ENCODE data around the gene RABGAP1L.

RABGAP1L gene

GRCh38 chr1:174976436-174977108 lies 817.3 kb downstream of the RABGAP1L start:
- no peak for TF ChIP-seq CTCF (IDR thresholded peaks at IDR 0.05; ENCODE audit: insufficient read depth, low read length, poor library complexity, severe bottlenecking)
- H3K27me3 ChIP-seq (replicated peaks; ENCODE audit: control insufficient read depth, insufficient read depth, low read length), result no peaks in the 10 kb centered on the region
- no peak for DNase-seq (ENCODE audit: extremely low read depth, insufficient read length)
- H3K36me3 ChIP-seq (ENCODE audit: control insufficient read depth, insufficient read depth, low read length), result peaks cover 5% of the 10 kb centered on the region
- H3K4me3 ChIP-seq (replicated peaks; ENCODE audit: low read depth, low read length), result no peak overlapping the region

DNA sequence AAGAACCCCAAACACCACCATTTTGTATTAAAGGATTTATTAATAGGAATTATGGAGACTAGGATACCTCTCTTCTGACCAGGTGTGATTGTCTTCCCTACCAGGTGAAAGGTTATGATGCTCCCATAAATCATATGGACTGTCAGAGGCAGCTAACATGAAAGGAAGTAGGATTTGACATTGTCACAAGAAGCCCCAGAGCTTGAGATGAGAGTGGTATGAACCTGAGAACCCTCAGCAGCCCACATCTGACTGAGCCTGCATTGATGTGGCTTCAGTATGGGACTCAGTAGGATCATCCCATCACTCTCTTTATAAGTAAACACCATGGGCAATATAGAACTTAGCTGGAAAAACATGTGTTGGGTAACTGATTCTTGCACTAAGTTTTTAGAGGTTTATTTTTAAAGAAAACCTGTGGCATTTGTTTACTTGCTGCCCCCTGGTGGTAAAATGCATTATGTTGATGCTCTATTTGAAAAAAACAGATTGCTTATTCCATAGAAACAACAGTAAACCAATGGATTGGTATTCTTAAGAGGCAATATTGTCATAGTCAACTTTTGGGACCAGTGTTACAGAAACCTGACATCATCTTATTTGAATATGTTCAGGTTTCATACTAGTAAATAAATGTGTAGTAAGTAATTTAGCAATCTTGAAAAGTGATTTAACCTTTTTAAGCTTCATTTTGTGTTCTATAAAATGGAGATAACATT lies 823.8 kb downstream of the RABGAP1L start:
- Histone ChIP-seq H3K4me3 (replicated peaks; ENCODE audit: low read depth, low read length) (no peak overlapping the region), H3K27me3 (replicated peaks; ENCODE audit: control insufficient read depth, insufficient read depth, low read length) (no peaks in the 10 kb centered on the region), H3K36me3 (ENCODE audit: control insufficient read depth, insufficient read depth, low read length) (peaks cover 8% of the 10 kb centered on the region)
- TF ChIP-seq CTCF (IDR thresholded peaks at IDR 0.05; ENCODE audit: insufficient read depth, low read length, poor library complexity, severe bottlenecking), result peak; percentile 48
- no peak for DNase-seq (ENCODE audit: extremely low read depth, insufficient read length)

- peaks cover 6% of the 10 kb centered on the region for H3K36me3 ChIP-seq (ENCODE audit: control insufficient read depth, insufficient read depth, low read length)
- no peak for DNase-seq (ENCODE audit: extremely low read depth, insufficient read length)
- H3K27me3 ChIP-seq (replicated peaks; ENCODE audit: control insufficient read depth, insufficient read depth, low read length), result no peaks in the 10 kb centered on the region
- H3K4me3 ChIP-seq (replicated peaks; ENCODE audit: low read depth, low read length), result no peak overlapping the region
- no peak for TF ChIP-seq CTCF (IDR thresholded peaks at IDR 0.05; ENCODE audit: insufficient read depth, low read length, poor library complexity, severe bottlenecking)
Measured at GRCh38 chr1:174984952-174985351, 825.6 kb downstream of the RABGAP1L start.

DNA sequence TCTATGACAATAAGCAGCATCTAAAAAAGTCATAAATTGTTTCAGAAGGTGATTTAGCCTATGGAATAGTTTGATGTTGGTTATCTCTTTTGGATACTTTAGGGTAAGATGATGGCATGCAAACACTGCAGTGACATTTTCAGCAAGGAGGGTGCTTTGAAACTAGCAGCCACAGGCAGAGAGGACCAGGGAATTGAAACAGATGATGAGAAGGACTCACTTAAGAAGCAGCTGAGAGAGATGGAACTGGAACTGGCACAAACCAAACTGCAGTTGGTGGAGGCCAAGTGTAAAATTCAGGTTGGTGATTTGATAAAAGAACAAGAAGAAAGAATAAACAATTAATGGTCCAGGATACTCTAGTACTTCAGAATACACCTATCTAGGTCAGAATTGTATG lies 829.2 kb downstream of the RABGAP1L start:
- DNase-seq (ENCODE audit: extremely low read depth, insufficient read length), result no peak
- peaks cover 4% of the 10 kb centered on the region; the same call in 1 of the 2 replicates for H3K36me3 ChIP-seq (ENCODE audit: control insufficient read depth, insufficient read depth, low read length)
- no peak for TF ChIP-seq CTCF (IDR thresholded peaks at IDR 0.05; ENCODE audit: insufficient read depth, low read length, poor library complexity, severe bottlenecking)
- no peaks in the 10 kb centered on the region for H3K27me3 ChIP-seq (replicated peaks; ENCODE audit: control insufficient read depth, insufficient read depth, low read length)
- no peak overlapping the region for H3K4me3 ChIP-seq (replicated peaks; ENCODE audit: low read depth, low read length)

DNA sequence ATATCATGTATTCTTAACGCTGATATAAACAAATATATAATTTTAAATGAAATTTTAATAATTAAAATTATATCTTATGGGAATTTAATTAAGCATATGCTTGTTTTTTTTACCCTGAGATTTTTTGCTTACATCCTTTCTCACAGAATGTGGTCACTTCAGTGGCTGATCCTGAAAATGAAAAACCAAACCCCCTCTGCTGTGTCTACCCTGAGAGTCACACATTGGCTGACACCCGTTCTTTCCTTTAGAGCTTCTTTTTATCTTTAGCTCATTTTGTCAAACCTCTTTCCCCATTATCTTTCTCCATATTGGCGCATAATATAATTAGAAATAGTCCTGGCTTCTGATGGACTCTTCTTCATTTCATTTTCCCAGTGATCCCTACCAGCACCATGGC lies 829.7 kb downstream of the RABGAP1L start:
- Histone ChIP-seq H3K27me3 (replicated peaks; ENCODE audit: control insufficient read depth, insufficient read depth, low read length) (no peaks in the 10 kb centered on the region), H3K4me3 (replicated peaks; ENCODE audit: low read depth, low read length) (no peak overlapping the region), H3K36me3 (ENCODE audit: control insufficient read depth, insufficient read depth, low read length) (peaks cover 4% of the 10 kb centered on the region; the same call in 1 of the 2 replicates)
- no peak for DNase-seq (ENCODE audit: extremely low read depth, insufficient read length)
- no peak for TF ChIP-seq CTCF (IDR thresholded peaks at IDR 0.05; ENCODE audit: insufficient read depth, low read length, poor library complexity, severe bottlenecking)

Measured in GM06990 (cell line).